Muscle layer of colon (tissue), 2 donors: Measurements from ENCODE around the gene STX8.
A peak's percentile ranks its signal among the peaks of the same experiment; 100 is the strongest.
"Not testable (repeated sequence)": the region's sequence is repeated elsewhere in the genome, so short reads cannot be mapped to it uniquely, and the experiment has no call there.

ENCODE experiments used
- H3K27ac ChIP-seq: one replicate; pipeline ENCODE4 v1.7.0; 2013; ENCODE audit warnings: low read depth, mild to moderate bottlenecking, low read length, moderate library complexity
- H3K27me3 ChIP-seq, 2 donors: one replicate each; pipeline ENCODE4 v1.7.0; 2013; ENCODE audit warnings: low read length in 2 of 2, mild to moderate bottlenecking in 2 of 2; ENCODE audit not compliant: insufficient read depth in 2 of 2, control insufficient read depth in 1 of 2
- H3K36me3 ChIP-seq: one replicate; pipeline ENCODE4 v1.7.0; 2013; ENCODE audit warnings: mild to moderate bottlenecking, low read length; ENCODE audit not compliant: insufficient read depth
- H3K4me1 ChIP-seq: one replicate; pipeline ENCODE4 v1.7.0; 2013; ENCODE audit warnings: mild to moderate bottlenecking, low read length; ENCODE audit not compliant: insufficient read depth
- H3K4me3 ChIP-seq, 2 donors: one replicate each; pipeline ENCODE4 v1.7.0; 2013; ENCODE audit warnings: low read length in 2 of 2, low read depth in 1 of 2, mild to moderate bottlenecking in 1 of 2, moderate library complexity in 1 of 2
- H3K9ac ChIP-seq: one replicate; pipeline ENCODE4 v1.7.0; 2013; ENCODE audit warnings: low read length
- H3K9me3 ChIP-seq: one replicate; pipeline ENCODE4 v1.7.0; 2013; ENCODE audit warnings: mild to moderate bottlenecking, low read length
- donor health status: abdominal sarcoma.
- donor health status: Adenocarcinoma of cecum.

The STX8 gene

DNA sequence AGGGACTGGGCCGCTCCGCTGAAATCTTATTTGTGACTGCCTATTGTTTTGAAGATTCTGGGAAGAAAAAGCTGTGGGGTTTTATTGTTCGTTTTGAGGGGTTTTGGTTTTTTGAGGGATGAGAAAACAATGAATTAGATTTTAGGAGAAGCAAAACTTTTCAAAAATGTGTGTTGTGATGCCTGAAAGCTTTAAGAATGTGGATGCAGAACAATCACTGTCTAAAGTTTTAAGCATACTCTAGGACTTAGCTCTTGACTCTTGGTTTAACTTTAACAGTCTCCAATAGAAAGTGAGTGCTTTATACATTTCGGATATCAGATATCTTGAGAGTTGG lies 1.7 kb upstream of the STX8 start:
- Histone ChIP-seq H3K36me3 (no peaks in the 10 kb centered on the region), H3K9me3 (no peaks in the 10 kb centered on the region), H3K27me3 (no peaks in the 10 kb centered on the region), H3K27ac (no peak overlapping the region), H3K4me3 (peak overlapping the region in 1 of 2 donors; percentile 75), H3K4me1 (peaks cover 6% of the 10 kb centered on the region), H3K9ac (no peak overlapping the region)

DNA sequence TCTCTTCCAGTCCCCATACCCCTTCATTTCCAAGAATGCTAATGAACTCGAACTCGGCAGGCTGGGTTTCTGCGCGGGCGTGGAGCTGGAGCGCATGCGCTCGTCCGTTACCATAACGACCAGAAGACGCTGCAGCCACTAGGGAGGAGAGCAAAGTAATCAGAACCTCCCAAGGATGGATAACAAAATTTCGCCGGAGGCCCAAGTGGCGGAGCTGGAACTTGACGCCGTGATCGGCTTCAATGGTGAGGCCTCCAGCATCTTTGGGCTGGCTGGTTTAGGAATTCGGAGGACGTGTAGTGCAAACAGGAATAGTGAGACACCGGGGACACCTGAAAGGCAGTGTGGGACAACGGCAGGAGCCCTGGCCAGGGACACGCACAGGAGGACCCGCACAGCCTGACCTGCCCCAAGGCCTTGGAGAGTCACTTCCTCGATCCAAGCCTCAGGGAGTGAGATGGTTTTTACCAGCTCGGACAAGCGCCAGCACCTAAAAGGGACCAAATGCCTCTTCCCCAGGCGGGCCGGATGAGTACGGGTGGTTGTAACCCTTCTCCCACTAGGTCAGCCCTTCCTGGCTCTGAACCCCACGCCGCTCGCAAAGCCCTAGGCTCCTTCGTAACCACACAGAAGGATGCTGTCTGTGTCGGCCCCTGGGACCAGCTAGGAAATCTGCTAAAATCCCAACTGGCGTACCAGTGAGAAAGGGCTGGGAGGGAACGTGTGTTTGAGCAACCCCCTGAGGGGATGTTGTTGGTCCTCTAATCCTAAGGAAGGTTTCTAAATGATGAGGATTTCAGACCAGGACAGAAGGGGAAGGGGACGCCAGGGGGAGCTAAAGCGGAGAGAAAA lies 1.1 kb upstream of the STX8 start, which contains the start of gene CFAP52:
Gene CFAP52, plus strand, starts transcription at position 122 of the 852 bp plus-strand sequence. Its CDS starts 54 bp downstream, at position 176.
- Histone ChIP-seq H3K36me3 (no peaks in the 10 kb centered on the region), H3K9me3 (no peaks in the 10 kb centered on the region), H3K4me1 (peaks cover 6% of the 10 kb centered on the region), H3K9ac (peak within 1 kb of the TSS; percentile 86), H3K27ac (peak within 1 kb of the TSS; percentile 78), H3K4me3 (peak within 1 kb of the TSS; percentile 75 to 93), H3K27me3 (no peaks in the 10 kb centered on the region)

DNA sequence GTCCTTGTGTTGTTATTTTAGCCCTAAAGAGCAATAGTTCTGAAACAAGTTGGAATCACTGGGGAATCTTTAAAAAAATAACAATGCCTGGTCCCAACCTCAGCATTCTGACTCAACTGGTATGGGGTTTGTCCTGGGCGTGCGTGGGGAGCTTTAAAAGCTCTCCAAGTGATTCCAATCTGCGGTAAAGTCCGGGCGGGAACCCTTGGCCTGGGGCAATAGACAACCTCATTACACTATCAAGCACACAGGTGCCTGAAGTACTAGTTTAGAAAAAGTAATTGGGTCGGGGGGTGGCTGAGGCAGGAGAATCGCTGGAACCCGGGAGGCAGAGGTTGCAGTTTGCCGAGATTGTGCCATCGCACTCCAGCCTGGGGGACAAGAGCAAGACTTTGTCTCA lies 4.4 kb downstream of the STX8 start:
- no peak overlapping the region for H3K4me3 ChIP-seq
- peaks cover 8% of the 10 kb centered on the region for H3K36me3 ChIP-seq
- no peaks in the 10 kb centered on the region for H3K9me3 ChIP-seq
- H3K9ac ChIP-seq: no peak overlapping the region
- H3K27ac ChIP-seq: no peak overlapping the region
- no peaks in the 10 kb centered on the region for H3K27me3 ChIP-seq
- H3K4me1 ChIP-seq: no peaks in the 10 kb centered on the region

DNA sequence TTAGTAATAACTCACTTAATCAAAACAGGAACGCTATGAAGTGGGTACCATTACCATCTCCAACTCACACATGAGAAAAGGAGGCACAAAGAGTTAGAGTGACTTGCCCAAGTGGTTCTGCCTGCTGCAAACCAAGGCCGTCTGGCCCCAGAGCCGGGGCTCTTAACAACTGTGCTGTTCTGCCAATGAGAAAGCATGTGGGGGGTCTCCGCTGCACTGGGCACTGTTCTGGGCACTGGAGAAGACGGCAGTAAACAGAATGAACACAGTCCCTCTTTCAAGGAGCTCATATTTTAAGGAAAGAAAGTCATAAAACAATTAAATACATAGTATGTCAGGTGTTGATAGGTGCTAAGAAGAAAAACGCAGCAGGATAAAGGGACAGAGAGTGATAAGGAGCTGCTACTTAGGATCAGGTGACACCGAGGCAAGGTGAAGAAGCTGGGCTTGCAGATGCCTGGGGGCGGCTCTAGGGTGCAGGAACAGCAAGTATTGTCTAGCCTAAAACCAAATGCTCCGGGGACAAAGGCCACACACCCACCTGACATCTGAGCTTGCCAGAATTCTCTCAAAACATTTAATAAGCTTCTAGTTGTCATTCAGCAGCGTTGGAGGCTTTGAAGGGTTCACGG lies 6.5 kb downstream of the STX8 start:
- peaks cover 8% of the 10 kb centered on the region for H3K36me3 ChIP-seq
- no peak overlapping the region for H3K27ac ChIP-seq
- H3K9me3 ChIP-seq: no peaks in the 10 kb centered on the region
- no peaks in the 10 kb centered on the region for H3K27me3 ChIP-seq
- H3K4me3 ChIP-seq: no peak overlapping the region
- H3K9ac ChIP-seq: no peak overlapping the region
- no peaks in the 10 kb centered on the region for H3K4me1 ChIP-seq

DNA sequence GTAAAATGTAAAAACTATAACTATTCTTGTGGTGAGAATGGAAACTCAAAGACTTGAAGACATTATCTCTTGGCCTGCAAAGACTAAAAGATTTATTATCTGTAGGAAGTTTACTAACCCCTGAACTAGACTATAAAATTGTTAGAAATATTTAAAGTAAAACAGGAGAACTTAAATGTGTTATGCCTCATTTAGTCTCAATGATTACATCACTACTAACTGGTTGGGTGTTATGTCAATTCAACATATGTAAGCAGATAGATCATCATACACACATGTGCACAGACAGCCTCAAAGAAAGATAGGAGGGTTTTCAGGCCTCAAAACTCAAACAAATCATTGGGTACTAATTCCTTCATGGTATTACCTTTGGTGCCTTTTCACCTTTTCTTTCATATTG lies 7.6 kb downstream of the STX8 start:
- H3K27me3 ChIP-seq: no peaks in the 10 kb centered on the region
- H3K9ac ChIP-seq: no peak overlapping the region
- H3K4me1 ChIP-seq: no peaks in the 10 kb centered on the region
- H3K9me3 ChIP-seq: no peaks in the 10 kb centered on the region
- H3K36me3 ChIP-seq: peaks cover 8% of the 10 kb centered on the region
- H3K4me3 ChIP-seq: no peak overlapping the region
- no peak overlapping the region for H3K27ac ChIP-seq

DNA sequence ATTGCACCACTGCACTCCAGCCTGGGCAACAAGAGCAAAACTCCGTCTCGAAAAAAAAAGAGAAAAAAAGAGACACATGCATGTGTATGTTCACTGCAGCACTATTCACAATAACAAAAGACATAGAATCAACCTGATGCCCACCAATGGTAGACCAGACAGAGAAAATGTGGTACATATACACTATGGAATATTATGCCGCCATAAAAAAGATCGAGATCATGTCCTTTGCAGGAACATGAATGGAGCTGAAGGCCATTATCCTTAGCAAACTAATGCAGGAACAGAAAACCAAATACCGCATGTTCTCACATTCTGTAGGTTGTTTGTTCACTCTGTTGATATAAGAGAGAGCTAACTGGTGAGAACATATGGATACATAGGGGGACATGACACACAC lies 8.9 kb downstream of the STX8 start:
- not testable (repeated sequence) for H3K27ac ChIP-seq, H3K4me1 ChIP-seq, H3K36me3 ChIP-seq, H3K27me3 ChIP-seq, H3K9me3 ChIP-seq, H3K4me3 ChIP-seq, H3K9ac ChIP-seq

DNA sequence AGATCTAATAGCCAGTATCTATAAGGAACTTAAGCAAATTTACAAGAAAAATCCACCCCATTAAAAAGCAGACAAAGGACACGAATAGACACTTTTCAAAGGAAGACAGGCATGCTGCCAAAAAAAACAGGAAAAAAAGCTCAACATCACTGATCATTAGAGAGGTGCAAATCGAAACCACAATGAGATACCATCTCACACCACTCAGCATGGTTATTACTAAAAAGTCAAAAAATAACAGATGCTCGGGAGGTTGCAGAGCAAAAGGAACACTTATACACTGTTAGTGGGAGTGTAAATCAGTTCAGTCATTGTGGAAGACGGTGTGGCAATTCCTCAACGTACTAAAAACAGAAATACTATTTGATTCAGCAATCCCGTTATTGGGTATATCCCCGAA lies 9.6 kb downstream of the STX8 start:
- Histone ChIP-seq H3K27ac (no peak overlapping the region), H3K27me3 (no peaks in the 10 kb centered on the region), H3K9ac (no peak overlapping the region), H3K9me3 (no peaks in the 10 kb centered on the region), H3K36me3 (peaks cover 8% of the 10 kb centered on the region), H3K4me1 (no peaks in the 10 kb centered on the region), H3K4me3 (no peak overlapping the region)

DNA sequence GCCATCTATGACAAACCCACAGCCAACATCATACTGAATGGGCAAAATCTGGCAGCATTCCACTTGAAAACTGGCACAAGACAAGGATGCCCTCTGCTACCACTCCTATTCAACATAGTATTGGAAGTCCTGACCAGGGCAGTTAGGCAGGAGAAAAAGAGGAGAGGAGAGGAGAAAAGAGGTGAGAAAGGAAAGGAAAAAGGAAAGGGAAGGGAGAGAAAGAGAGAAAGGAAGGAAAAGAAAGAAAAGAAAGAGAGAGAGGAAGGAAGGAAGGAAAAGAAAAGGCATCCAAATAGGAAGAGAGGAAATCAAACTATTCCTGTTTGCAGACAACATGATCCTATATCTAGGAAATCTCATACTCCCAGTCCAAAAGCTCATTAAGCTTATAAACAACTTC lies 11.5 kb downstream of the STX8 start:
- Histone ChIP-seq H3K4me1 (no peaks in the 10 kb centered on the region), H3K9me3 (no peaks in the 10 kb centered on the region), H3K4me3 (no peak overlapping the region), H3K9ac (no peak overlapping the region), H3K27me3 (no peaks in the 10 kb centered on the region), H3K36me3 (peaks cover 8% of the 10 kb centered on the region), H3K27ac (no peak overlapping the region)

DNA sequence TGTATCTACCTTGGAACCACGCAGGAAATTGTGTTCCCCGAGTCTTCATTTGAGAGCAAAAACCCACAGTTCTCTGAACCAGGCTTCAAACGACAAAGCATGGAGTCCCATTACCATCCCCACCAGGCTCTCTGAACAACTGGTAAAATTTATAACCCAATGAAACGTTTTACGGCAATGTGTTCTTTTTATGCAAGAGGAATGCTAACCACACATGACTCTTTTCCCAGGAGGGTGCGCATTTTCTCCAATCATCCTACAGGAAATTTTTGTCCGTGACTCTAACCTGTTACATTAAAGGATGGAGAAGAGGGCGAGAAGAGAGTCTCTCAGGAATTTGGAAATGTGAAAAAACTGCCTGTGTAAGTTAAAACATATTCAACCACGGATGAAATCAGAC lies 17.8 kb downstream of the STX8 start:
- Histone ChIP-seq H3K4me1 (no peaks in the 10 kb centered on the region), H3K9me3 (no peaks in the 10 kb centered on the region), H3K27ac (no peak overlapping the region), H3K4me3 (no peak overlapping the region), H3K27me3 (no peaks in the 10 kb centered on the region), H3K9ac (no peak overlapping the region), H3K36me3 (peaks cover 3% of the 10 kb centered on the region)

DNA sequence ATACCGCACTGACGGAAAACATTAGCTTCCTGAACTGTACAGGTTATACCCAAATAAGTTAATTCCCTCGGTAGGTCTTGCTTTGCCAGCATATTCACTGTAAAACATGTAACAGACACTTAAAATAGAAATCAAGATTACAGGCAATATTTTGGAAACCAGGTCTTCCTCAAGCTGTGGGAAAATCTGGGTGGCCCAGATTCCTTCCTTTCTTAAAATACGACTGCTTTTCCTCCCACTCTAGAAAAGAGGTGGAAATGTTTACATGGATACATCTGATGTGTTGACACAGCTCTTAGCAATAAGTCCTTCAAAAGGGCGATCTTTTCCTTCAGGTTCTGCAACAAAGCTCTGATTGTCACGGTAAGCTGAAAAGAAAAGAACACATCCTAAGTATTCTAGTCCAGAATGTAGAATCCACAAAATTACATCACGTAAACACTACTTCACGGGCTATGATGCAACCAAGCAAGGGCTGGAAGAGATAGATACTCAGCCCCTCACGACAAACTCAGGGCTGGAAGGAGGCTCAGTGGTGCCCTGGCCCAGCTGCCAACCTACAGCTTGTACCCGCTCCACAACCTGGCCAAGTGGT lies 18.4 kb downstream of the STX8 start:
- Histone ChIP-seq H3K9me3 (no peaks in the 10 kb centered on the region), H3K27me3 (no peaks in the 10 kb centered on the region), H3K9ac (no peak overlapping the region), H3K36me3 (peaks cover 3% of the 10 kb centered on the region), H3K4me3 (no peak overlapping the region), H3K4me1 (no peaks in the 10 kb centered on the region), H3K27ac (no peak overlapping the region)

DNA sequence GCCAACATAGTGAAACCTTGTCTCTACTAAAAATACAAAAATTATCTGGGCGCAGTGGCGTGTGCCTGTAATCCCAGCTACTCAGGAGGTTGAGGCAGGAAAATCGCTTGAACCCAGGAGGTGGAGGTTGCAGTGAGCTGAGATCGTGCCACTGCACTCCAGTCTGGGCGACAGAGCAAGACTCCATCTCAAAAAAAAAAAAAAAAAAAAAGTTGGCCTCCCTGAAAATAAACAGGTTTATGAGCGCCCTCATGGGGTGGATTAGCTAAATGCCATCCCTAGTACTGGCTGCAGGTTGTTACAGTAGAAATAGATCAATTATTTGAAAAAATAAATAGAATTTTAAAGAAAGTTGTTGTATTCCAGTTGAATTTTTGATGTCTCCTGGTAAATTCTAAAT lies 20.9 kb downstream of the STX8 start:
- not testable (repeated sequence) for H3K4me3 ChIP-seq, H3K9me3 ChIP-seq, H3K9ac ChIP-seq, H3K36me3 ChIP-seq, H3K4me1 ChIP-seq, H3K27ac ChIP-seq, H3K27me3 ChIP-seq
